ENCODE measurements around the gene PNMA1. TPM values are rescaled to one million over a fixed set of nuclear protein-coding genes. Genes with fewer than 3 reads are reported as not detected.

The PNMA1 gene
- total and polyA plus RNA-seq, 9 of the 15 experiments (the other 6 are each of a cell fraction or from before 2014, with no cell fraction given) = 1.7 to 26.4 (median 8.7) TPM

DNA sequence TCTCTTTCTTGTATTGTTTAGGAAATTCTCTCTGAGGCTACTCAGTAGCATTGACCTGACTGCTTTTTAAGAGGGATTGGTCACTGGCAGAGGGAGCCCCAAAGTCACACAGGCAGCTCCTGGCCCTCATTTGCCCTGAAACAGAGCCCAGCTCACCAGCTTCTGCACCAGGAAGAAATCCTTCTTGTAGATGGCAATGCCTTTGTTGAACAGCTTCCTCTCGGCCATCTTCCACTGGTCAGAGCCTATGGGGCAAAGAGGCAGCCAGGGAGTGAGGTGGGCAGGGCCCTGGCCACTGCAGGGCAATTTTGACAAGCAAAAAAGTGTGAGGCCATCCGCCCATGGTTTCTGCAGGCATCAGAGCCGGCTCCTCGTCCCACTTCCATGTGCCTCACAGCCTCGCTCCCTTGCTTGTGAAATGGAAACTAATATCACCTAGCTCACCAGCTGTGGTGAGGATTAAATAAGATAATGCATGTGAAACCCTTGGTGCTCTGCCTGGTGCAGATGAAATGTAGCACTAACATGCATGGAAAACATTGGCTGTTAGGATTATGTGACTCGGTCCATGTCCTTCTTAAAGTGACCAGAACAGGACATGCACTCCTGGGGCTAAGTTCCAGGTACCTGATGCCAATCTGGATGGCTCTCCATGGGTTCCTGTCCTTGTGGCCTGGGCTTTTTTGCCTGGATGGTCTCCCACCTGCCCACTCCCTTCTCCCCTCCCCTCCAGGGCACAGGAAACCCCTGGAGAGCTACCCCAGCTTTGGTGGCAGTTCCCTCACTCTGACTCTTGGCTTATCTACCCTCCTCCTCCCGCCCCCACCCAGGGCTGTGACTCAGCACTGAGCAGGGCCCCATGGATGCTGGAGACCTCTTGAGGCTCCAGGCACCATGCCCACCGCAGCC, 11.2 kb upstream of the PNMA1 start:
- intact Hi-C loops (cut with micrococcal nuclease) (no loop called here), in situ Hi-C loops (cut with MboI) (loop anchor here (5.0 kb wide), 1 partner anchor 102 kb away; no protein-coding TSS in a partner anchor)
- Histone ChIP-seq H4K20me1 (replicated peaks; ENCODE audit: control insufficient read depth, insufficient read depth, low read length) (no peaks in the 10 kb centered on the region), H3K79me2 (ENCODE audit: control insufficient read depth, insufficient read depth, low read length) (peaks cover 35% of the 10 kb centered on the region), H2AFZ (ENCODE audit: low read depth, low read length) (peak overlapping the region; percentile 56; the same call in 1 of the 2 replicates), H3K9me3 (replicated peaks; ENCODE audit: control insufficient read depth, insufficient read depth, low read depth, low read length) (no peaks in the 10 kb centered on the region), H3K4me3 (no peak overlapping the region), H3K27me3 (ENCODE audit: control insufficient read depth in 2 of 2, insufficient read depth in 2 of 2, low read length in 2 of 2) (no peaks in the 10 kb centered on the region), H3K9ac (ENCODE audit: insufficient read depth in 1 of 2, low read depth in 2 of 2, low read length in 2 of 2) (peak overlapping the region; percentile 38 to 79; a peak in 3 of 4 replicates), H3K4me2 (ENCODE audit: insufficient read depth, low read length) (peak overlapping the region; percentile 61; the same call in 1 of the 2 replicates), H3K36me3 (ENCODE audit: control insufficient read depth, insufficient read depth, low read length) (peaks cover 98% of the 10 kb centered on the region), H3K4me1 (replicated peaks in 1 of 2; ENCODE audit: control insufficient read depth in 2 of 2, insufficient read depth in 2 of 2, low read length in 2 of 2) (peaks cover 41% of the 10 kb centered on the region in 2 experiments), H3K27ac (ENCODE audit: extremely low read depth, low read depth, low read length) (peak overlapping the region; percentile 61), H3K9me1 (ENCODE audit: control insufficient read depth, insufficient read depth, low read length) (peaks cover 2% of the 10 kb centered on the region)
- no TSS peak for BruUV-seq (replicated peaks)
- peak; percentile 59 to 88 (median 74) for DNase-seq (ENCODE audit: extremely low read depth in 1 of 4, low spot score in 3 of 4)
- ChIA-PET POLR2A (no interaction called here), CTCF (ENCODE audit: low intra/inter-chr PET ratio) (no interaction called here)
- peak; percentile 79 for ATAC-seq
- peak; percentile 74 for FAIRE-seq
- WGBS (ENCODE audit: insufficient coverage, low coverage, missing lambda C conversion rate) = 68% methylated on average over 7 of the region's 8 CpGs
- no peak for TF ChIP-seq ATF1 (CRISPR knock-in tag; IDR thresholded peaks at IDR 0.05)
- 0 out of 2 replicates have a peak, but pooled peaks have one; percentile 35 for TF ChIP-seq ATF1 (tag; IDR thresholded peaks at IDR 0.05)
- TF ChIP-seq, protein P1, sequence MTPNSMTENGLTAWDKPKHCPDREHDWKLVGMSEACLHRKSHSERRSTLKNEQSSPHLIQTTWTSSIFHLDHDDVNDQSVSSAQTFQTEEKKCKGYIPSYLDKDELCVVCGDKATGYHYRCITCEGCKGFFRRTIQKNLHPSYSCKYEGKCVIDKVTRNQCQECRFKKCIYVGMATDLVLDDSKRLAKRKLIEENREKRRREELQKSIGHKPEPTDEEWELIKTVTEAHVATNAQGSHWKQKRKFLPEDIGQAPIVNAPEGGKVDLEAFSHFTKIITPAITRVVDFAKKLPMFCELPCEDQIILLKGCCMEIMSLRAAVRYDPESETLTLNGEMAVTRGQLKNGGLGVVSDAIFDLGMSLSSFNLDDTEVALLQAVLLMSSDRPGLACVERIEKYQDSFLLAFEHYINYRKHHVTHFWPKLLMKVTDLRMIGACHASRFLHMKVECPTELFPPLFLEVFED (CRISPR knock-in tag; conservative IDR thresholded peaks at IDR 0.05) = no peak
- TF ChIP-seq ZNF436 (CRISPR knock-in tag; IDR thresholded peaks at IDR 0.05) = no peak
- TF ChIP-seq, protein P2, sequence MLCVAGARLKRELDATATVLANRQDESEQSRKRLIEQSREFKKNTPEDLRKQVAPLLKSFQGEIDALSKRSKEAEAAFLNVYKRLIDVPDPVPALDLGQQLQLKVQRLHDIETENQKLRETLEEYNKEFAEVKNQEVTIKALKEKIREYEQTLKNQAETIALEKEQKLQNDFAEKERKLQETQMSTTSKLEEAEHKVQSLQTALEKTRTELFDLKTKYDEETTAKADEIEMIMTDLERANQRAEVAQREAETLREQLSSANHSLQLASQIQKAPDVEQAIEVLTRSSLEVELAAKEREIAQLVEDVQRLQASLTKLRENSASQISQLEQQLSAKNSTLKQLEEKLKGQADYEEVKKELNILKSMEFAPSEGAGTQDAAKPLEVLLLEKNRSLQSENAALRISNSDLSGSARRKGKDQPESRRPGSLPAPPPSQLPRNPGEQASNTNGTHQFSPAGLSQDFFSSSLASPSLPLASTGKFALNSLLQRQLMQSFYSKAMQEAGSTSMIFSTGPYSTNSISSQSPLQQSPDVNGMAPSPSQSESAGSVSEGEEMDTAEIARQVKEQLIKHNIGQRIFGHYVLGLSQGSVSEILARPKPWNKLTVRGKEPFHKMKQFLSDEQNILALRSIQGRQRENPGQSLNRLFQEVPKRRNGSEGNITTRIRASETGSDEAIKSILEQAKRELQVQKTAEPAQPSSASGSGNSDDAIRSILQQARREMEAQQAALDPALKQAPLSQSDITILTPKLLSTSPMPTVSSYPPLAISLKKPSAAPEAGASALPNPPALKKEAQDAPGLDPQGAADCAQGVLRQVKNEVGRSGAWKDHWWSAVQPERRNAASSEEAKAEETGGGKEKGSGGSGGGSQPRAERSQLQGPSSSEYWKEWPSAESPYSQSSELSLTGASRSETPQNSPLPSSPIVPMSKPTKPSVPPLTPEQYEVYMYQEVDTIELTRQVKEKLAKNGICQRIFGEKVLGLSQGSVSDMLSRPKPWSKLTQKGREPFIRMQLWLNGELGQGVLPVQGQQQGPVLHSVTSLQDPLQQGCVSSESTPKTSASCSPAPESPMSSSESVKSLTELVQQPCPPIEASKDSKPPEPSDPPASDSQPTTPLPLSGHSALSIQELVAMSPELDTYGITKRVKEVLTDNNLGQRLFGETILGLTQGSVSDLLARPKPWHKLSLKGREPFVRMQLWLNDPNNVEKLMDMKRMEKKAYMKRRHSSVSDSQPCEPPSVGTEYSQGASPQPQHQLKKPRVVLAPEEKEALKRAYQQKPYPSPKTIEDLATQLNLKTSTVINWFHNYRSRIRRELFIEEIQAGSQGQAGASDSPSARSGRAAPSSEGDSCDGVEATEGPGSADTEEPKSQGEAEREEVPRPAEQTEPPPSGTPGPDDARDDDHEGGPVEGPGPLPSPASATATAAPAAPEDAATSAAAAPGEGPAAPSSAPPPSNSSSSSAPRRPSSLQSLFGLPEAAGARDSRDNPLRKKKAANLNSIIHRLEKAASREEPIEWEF (CRISPR knock-in tag; IDR thresholded peaks at IDR 0.05) = no peak
- TF ChIP-seq MAFF (IDR thresholded peaks at IDR 0.05; ENCODE audit: low read length) = peak; percentile 48
- no peak for TF ChIP-seq KDM1A (IDR thresholded peaks at IDR 0.05)
- TF ChIP-seq, protein P3, sequence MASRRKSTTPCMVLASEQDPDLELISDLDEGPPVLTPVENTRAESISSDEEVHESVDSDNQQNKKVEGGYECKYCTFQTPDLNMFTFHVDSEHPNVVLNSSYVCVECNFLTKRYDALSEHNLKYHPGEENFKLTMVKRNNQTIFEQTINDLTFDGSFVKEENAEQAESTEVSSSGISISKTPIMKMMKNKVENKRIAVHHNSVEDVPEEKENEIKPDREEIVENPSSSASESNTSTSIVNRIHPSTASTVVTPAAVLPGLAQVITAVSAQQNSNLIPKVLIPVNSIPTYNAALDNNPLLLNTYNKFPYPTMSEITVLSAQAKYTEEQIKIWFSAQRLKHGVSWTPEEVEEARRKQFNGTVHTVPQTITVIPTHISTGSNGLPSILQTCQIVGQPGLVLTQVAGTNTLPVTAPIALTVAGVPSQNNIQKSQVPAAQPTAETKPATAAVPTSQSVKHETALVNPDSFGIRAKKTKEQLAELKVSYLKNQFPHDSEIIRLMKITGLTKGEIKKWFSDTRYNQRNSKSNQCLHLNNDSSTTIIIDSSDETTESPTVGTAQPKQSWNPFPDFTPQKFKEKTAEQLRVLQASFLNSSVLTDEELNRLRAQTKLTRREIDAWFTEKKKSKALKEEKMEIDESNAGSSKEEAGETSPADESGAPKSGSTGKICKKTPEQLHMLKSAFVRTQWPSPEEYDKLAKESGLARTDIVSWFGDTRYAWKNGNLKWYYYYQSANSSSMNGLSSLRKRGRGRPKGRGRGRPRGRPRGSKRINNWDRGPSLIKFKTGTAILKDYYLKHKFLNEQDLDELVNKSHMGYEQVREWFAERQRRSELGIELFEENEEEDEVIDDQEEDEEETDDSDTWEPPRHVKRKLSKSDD (conservative IDR thresholded peaks at IDR 0.05; ENCODE audit: low read length) = no peak
- TF ChIP-seq, protein P4, sequence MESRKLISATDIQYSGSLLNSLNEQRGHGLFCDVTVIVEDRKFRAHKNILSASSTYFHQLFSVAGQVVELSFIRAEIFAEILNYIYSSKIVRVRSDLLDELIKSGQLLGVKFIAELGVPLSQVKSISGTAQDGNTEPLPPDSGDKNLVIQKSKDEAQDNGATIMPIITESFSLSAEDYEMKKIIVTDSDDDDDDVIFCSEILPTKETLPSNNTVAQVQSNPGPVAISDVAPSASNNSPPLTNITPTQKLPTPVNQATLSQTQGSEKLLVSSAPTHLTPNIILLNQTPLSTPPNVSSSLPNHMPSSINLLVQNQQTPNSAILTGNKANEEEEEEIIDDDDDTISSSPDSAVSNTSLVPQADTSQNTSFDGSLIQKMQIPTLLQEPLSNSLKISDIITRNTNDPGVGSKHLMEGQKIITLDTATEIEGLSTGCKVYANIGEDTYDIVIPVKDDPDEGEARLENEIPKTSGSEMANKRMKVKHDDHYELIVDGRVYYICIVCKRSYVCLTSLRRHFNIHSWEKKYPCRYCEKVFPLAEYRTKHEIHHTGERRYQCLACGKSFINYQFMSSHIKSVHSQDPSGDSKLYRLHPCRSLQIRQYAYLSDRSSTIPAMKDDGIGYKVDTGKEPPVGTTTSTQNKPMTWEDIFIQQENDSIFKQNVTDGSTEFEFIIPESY (CRISPR knock-in tag; IDR thresholded peaks at IDR 0.05) = no peak
- TF ChIP-seq SMARCE1 (IDR thresholded peaks at IDR 0.05) = peak; percentile 78
